AG09309 (cell line): ENCODE results near the gene TAS2R19.

Experiments
- DNase-seq: peaks from one replicate; pipeline ENCODE4 v3.0.0-alpha.2; 2010; ENCODE audit warnings: low read depth
- H3K4me3 ChIP-seq: 2 replicates; pipeline ENCODE4 v1.5.1; 2011; ENCODE audit warnings: mild to moderate bottlenecking, low read depth, low read length, moderate library complexity; ENCODE audit not compliant: control insufficient read depth
- CTCF ChIP-seq: IDR thresholded peaks from 2 replicates; pipeline ENCODE4 v1.5.1; 2011; ENCODE audit warnings: mild to moderate bottlenecking, low read depth, low read length, inconsistent platforms; ENCODE audit not compliant: insufficient read depth, control insufficient read depth; ENCODE audit errors: missing control alignments

The TAS2R19 gene

GRCh38 chr12:11026118-11026517 is 3.7 kb upstream of the TAS2R19 start:
- no peak overlapping the region for H3K4me3 ChIP-seq
- DNase-seq = no peak
- peak; percentile 12 for TF ChIP-seq CTCF

- no peak for TF ChIP-seq CTCF
- H3K4me3 ChIP-seq = no peak overlapping the region
- no peak for DNase-seq
Observed at GRCh38 chr12:11023387-11023786, 967 bp upstream of the TAS2R19 start.

GRCh38 chr12:11016937-11017336 is 5.5 kb downstream of the TAS2R19 start:
- no peak overlapping the region for H3K4me3 ChIP-seq
- TF ChIP-seq CTCF = no peak
- no peak for DNase-seq

- DNase-seq = no peak
- no peak overlapping the region for H3K4me3 ChIP-seq
- TF ChIP-seq CTCF = no peak
Observed at GRCh38 chr12:11015775-11016430, 6.5 kb downstream of the TAS2R19 start.

- H3K4me3 ChIP-seq = no peak overlapping the region
- TF ChIP-seq CTCF = no peak
- DNase-seq = no peak
Observed at GRCh38 chr12:11014234-11014633, 8.2 kb downstream of the TAS2R19 start.

GRCh38 chr12:11007608-11008007 is 14.8 kb downstream of the TAS2R19 start:
- TF ChIP-seq CTCF = no peak
- H3K4me3 ChIP-seq = no peak overlapping the region
- no peak for DNase-seq
